ENCODE data around the gene OLFM2. TPM values are rescaled to one million over a fixed set of nuclear protein-coding genes. Genes with fewer than 3 reads are reported as not detected.

OLFM2 gene
- total RNA-seq, 1 donor from 2014 or later: 5.1 TPM

DNA sequence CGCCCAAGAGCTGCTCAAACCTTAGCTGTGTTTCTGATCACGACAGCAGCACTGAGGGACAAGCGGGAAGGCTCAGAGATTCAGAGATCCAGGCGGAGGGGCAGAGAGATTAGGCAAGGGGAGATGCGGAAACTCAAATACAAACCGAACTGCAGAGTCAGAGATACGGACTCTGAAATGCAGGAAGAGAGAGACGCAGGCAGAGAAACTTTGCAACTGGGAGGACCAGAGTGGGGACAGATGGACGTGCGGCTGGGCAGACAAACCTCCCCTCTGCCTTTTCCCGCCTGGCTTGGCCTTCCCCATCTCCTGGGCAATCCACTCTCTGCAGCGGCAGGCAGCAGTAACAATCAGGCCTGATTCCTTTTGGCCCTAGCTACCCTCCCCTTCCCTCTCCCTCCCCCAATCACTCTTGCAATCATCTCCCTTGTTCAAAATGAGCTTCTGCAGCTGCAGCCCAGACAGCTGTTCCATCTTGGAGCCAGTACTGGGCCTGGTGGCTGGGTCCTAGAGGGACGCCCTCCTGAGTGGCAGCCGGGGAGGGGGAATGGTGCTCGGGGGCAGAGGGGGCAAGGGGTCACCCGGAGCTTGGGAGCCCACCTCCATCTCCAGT lies 29.7 kb downstream of the OLFM2 start:
- ATAC-seq: no peak

DNA sequence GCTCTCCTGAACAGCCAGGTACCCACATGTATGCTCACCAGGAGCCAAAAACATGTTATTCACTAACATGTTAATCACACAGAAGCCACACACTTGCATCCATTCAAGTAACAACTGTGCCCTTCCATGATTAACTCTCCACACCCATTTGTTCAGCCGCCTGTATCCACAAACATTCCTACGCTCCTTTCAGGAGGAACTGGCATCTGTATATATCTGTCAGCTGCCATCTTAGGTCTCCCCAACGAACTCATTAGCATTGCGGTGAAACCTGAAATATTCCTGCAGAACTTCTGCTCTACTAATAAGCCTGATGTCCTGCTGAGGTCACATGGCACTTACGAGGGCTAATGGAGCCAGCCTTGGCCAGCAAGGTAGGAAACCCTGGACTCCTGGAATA lies 33.0 kb downstream of the OLFM2 start:
- no peak for ATAC-seq

DNA sequence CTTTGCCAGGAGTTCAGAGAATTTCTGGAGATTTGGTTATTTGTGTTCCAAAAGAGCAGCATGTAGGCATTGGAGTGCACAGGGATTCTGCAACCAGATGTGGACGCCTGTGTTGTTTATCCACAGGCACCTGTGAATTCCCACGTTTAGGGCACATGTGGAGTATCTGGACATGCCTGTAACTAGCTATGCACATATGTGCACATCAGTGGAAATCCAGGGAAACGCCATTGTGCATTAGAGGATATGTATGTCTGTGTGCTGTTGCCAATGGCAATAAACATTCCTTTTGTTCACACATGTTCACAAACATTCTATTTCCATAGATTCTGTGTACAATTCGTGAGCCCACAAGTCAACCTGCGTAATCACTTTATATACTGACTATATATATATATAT lies 34.7 kb downstream of the OLFM2 start:
- no peak for ATAC-seq

DNA sequence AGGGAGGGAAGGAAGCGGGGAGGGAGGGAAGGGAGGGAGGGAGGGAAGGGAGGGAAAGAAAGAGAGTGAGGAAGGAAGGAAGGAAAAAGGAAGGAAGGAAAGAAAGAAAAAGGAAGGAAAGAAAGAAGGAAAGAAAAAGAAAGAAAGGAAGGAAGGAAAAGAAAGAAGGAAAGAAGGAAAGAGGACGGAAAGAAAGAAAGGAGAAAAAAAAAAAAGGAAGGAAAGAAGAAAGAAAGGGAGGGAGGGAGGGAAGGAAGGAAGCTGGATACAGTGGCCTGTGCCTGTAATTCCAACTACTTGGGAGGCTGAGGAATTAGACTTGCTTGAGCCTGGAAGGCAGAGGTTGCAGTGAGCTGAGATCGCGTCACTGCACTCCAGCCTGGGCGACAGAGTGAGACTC lies 35.3 kb downstream of the OLFM2 start:
- no peak for ATAC-seq

DNA sequence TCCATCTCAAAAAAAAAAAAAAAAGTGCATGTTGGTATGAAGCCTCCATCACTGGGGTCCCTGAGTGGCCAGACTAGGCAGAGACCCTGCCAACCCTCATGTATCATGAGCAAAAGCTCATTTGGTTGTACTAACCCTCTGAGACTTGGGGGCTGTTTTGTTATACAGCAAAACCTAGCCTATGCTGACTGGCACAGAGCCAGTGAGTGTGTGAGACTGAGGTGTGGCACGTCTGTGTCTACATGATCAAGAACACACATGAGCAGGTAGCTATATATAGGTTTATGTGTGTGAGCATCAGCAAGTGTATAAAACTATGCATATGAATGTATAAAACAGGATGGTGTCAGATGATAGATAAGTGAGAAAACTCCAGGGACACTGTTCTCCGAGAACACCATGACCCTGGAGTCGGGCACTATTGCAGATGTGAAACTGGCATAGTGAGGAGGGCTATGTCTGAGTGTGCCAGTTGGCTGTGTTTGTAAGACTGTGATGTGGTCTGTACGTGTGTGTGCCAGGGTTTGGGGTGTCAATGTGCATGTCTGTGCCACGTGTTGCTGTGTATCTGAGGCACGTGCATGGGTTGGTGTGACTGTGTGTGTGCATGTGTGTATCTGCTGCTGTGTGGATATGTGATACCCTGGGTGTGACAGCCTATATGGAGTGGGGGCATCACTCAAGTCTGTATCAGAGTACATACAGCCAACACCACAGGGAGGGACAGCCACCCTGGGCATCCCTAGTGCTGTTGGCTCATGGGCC lies 44.5 kb downstream of the OLFM2 start:
- ATAC-seq: peak; percentile 8

DNA sequence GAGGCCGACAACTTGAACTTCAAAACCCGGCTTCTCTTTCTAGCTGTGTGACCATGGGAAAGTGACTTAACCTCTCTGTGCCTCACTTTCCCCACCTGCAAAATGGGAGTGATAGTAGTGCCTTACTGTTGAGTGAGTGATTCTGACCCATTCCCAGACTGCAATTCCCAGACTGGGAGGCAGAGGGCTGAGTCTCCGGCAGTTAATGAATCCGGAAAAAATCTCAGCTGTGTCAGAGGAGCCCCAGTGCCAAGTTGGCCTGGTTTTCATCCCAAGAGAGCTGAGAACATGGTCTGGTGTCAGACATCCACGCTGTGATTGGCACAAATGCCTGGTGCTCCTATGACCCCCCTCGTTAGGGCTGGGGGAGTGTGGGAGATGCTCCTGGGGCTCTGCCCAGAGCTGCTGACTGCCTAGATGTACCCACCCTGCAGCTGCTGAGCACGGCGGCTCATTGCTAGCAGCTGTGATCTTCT lies 51.2 kb downstream of the OLFM2 start:
- ATAC-seq: no peak

DNA sequence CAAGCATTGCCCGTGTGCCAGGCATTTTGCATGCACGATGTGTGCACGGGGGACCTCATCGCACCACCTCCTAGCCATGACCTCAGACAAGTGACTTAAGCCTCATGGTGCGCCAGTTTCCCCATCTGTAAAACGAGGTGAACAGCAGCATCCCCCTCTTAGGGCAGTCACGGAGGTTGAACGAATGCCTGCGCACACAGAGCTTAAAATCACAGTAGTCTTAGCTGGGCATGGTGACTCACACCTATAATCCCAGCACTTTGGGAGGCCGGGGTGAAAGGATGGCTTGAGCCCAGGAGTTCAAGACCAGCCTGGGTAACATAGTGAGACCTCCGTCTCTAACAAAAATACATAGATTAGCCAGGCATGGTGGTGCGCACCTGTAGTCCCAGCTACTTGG lies 52.6 kb downstream of the OLFM2 start:
- ATAC-seq: peak; percentile 21

DNA sequence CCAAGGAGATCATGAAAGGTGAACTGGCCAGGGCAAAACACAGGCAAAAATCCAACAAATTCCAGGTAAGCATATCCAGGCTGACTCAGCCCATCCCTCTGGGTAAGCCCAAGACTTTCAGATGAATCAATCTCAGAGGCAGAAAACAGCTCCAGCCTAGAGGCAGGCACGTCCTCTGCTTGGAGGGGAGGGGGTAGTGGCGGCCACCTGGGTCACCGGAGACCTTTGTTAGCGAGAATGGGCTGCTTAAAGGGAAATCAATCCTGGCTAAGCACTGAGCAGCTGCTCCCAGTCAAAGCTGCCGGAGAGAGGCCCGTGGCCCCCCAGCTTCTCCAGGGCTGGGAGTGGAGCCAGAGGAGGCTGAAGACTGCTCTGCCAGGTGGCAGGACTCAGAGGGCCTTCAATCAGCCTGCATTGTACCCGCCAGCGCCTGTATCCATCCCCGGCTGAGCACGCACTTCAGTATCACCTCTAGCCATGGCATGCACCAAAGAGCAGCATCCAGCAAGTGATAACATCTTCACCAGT lies 53.0 kb downstream of the OLFM2 start:
- peak; percentile 31 for ATAC-seq

DNA sequence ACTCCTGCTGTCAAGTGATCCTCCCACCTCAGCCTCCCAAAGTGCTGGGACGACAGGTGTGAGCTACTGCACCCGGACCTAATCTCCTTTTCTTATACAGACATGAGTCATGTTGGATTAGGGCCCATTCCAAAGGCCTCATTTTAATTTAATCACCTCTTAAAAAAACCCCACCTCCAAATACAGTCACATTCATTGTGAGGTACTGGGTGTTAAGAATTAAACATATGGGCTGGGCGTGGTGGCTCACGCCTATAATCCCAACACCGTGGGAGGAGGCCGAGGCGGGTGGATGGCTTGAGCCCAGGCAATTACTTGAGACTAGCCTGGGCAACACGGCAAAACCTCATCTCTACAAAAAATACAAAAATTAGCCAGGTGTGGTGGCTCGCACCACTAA lies 54.6 kb downstream of the OLFM2 start:
- peak; percentile 85 for ATAC-seq

DNA sequence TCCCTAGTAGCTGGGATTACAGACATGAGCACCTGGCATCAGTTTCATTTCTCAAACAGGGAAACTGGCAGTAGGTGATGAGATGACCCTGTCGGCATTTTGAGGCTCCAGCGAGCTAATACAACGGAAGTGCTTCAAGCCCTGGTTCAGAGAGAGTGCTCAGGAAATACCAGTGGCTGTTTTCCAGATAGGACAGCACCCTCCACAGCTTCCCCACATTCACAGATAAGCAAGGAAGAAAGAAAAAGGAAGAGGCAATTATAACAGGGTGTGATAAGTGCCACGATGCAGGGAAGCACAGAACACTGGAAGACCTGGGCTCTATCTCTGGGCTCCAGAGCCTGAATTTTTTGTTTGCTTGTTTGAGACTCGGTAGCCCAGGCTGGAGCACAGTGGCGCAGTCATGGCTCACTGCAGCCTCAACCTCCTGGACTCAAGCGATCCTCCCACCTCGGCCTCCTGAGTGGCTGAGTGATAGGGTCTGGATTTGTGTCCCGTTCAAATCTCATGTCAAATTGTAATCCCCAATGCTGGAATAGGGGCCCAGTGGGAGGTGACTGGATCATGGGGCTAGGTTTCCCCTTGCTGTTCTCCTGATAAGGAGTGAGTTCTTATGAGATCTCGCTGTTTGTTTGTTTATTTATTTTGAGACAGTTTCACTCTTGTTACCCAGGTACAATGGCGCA lies 57.7 kb downstream of the OLFM2 start:
- no peak for ATAC-seq

DNA sequence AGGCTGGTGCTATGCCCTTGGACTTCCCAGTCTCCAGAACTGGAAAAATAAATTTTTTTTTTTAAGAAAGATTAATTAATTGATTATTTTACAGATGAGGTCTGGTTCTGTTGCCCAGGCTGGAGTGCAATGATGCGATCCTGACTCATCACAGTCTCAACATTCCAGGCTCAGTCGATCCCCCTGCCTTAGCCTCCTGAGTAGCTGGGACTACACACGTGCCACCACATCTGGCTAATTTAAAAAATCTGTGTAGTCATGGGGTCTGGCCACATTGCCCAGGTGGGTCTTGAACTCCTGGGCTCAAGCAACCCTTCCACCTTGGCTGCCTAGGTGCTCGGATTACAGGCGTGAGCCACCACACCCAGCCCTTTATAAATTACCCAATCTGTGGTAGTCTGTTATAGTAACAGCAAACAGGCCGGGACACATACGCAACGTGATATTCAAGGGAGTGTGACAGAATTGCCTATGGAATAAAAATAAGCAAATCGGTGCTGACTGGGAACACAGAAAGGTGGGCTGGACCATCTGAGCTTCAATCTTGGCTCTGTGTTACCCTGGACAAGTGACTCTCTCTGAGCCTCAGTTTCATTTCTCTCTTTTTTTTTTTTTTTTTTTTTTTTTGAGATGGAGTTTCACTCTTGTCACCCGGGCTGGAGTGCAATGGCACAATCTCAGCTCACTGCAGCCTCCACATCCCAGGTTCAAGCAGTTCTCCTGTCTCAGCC lies 58.4 kb downstream of the OLFM2 start:
- peak; percentile 62 for ATAC-seq

DNA sequence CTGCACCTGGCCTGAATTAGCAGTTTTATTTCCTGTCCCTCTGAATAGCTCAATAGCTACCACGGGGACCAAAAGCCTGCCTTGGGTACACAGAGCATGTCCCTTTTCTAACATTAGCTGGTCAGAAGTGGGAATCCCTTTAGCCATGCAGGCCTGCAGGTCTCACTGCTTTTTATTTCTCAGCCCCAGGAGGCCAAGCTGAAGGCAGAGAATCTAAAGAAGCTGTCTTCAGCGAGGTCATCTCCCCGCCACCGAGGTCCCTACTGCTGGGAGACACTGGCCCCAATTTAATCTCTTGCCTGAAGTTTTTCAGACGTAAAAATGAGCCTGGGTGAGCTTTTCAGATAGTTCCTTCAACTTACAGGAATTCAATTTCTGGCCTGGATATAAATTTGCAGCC lies 60.5 kb downstream of the OLFM2 start:
- ATAC-seq: no peak

DNA sequence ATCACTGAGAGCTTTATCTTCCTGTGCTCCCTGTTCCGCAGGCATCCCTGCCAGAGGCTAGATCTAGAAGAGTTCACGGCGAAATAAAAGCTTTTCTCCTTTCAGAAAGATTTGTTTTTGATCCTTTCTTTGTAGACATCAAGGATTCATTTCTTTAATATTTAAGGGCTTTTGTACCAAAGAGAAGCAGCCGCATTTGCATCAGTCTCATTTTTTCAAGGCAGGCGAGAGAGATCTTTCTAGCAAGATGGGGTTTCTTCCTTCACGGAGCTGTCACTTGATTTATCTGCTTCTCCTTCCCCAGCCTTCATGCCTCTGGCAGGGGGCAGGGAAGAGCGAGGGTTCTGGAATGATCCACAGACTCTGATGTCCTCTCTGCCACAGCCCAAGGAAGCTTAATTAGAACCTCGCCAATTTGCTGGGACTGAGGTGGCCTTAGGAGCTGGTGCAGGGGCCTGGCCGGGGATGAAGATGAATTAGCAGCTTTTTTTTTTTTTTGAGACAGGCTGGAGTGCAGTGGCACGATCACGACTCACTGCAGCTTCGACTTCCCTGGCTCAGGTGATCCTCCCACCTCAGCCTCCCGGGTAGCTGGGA lies 61.2 kb downstream of the OLFM2 start:
- no peak for ATAC-seq

DNA sequence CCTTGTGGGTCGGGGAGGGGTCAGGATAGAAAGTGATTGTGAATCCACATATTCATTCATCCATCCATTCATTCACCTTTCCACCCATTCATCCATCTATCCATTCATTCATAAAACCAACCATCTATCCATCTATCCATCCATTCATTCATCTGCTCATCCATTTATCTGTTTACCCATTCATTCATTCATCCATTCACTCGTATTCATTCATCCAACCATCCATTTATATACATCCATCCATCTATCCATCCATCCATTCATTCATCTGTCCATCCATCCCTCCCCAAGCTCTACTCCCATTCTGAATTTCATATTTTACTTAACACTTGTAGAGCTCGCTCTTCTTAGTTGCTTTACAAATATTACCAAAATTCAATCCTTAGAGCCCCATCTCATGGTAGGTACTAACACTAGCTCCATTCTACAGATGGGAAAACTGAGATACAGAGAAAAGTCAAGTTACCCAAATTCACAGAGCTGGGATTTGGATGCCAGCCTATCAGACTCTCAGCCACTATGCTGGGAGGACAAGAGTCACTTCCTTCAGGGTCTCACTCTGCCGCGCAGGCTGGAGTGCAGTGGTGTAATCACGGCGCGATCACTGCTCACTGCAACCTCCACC lies 63.6 kb downstream of the OLFM2 start:
- ATAC-seq: no peak

DNA sequence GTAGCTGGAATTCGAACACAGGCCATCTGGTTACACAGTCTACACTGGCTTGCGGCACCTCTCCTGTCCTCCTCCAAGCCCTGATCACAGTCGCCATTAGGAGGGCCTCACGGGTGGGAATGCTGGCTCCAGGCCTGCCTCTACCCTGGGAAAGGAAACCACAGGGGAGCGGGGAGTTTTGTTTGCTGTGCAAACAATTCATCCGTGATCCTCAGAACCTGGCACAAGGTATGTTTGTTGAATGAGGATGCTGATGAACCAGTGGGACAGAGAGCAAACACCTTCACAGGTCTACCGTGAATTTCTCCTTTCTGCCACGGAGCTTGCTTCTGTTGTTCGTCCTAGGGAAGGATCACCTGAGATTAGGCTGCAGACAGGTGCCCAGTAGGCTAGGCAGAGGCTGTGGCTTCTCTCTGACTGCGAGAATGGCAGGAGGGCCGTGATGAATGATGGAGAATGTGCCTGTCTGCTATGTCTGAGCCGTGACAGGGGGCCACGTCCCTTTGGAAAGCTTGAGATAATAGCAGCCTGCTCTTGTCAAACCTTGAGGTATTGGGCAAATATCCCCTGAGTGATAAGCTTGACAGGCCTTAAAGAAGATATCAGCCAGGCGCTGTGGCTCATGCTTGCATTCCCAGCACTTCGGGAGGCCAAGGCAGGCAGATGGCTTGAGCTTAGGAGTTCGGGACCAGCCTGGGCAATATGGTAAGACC lies 64.5 kb downstream of the OLFM2 start:
- ATAC-seq: no peak

DNA sequence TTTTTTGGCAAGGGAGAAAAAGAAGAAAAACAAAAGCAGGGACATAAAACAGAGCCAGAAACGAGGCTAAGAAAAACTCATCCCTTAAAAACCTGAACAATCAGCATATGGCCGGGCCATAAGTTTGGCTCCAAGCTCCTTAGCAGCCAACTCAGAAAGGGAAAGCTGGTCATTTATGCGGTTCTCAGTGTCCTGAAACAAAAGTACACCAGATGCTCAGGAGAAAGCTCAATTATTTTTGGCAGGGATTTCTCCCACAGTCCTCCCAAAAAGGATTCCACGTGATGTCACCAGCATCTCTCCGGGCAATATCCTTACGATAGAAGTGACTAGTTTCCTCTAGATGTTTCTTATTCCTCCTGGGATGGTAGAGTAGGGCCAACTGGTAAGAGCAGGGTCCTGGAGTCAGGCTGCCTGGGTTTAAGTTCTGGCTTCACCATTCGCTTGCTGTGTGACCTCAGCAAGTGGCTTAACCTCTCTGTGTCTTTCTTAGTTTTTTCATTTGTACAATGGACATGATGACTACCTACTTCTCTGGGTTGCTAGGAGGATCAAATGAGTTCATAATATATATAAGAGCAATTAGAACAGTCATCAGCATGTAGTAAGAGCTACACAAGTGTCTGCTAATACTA lies 67.2 kb downstream of the OLFM2 start:
- no peak for ATAC-seq

DNA sequence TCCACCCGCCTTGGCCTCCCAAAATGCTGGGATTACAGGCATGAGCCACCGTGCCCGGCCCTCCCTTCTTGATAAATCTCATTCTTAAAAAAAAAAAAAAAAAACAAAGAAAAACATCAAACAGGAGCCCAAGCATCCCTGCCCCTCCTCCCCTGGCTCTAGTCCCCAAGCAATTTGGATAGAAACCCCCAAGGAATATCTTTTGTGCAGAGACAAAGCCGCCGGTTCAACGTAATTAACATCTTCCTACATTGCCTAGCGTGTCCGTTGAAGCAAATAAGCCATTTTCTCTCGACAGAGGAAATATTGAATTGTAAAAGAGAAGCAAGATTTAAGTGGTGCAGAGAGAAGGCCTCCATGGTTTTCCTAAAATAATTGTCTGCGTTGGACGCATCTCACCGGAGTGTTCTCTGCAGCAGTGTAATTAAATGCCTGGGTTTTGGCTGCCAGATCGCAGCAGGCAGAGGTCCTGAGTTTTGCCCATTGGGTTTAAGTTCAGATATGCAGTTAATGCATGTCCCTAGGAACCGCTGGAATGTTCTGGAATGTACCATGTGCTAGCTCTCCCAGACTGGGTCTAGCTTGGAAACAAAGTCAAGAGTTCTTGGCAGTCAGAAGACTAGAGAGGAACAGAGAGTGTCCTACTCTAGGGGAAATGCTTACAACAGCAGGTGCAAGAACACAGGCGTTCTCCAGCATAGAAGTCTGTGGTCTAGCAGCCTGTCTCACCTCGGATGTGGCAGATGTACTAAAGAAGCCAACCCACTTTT lies 70.4 kb downstream of the OLFM2 start:
- ATAC-seq: no peak

DNA sequence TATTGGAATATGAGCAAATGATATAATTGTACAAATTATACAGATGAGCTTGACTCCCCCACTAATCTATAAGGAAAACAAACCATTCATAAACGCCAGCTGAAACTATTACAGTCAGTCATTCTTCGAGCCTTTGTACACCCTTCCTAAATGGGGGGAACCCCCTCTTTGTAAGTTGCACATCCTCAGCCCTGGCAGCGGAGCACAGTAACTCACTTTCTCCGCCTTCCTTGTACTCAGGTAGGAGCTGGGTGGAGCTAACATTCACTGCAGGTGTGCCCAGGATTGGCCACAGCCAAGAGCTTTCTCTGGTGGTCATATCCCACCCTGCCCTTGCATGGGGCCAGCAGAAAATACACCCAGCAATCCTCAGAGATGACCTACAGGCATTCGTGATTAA lies 72.6 kb downstream of the OLFM2 start:
- no peak for ATAC-seq

DNA sequence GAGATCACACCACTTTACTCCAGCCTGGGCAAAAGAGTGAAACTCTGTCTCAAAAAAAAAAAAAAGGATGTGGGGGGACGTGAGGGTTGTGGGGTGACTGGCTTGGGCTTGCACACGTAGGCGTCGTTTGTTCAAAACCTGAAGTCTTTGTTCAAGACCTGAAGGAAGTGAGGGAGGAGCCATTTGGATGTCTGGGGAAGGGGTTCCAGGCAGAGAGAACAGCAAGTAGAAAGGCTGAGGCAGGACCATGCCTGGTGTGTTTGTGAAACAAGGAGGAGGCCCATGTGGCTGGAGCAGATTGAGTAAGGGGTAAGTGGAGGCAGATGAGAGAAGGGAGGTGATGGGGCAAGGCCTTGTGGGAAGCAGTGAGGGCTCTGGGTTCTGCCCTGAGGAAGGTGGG lies 73.4 kb downstream of the OLFM2 start:
- ATAC-seq: no peak

DNA sequence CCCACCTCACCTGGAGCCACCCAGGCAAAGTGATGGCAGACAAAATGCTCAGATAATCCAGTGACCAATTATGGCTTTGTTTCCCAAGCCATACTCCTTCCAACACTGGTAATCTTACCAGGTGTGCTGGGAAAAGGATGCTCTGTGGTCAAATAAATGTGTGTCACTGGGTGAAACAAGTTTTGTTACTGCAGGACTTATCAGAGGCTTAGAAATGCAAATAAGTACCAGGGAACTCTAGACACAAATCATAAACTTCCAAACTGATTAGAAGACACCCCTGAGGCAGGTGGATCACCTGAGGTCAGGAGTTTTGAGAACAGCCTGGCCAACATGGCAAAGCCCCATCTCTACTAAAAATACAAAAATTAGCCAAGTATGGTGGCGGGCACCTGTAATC lies 74.8 kb downstream of the OLFM2 start:
- no peak for ATAC-seq

Data from esophagus mucosa (tissue), 1 donor.